Keratinocyte (primary cell): Measurements from ENCODE around the gene RNF144A. TPM values are rescaled to one million over a fixed set of nuclear protein-coding genes. Genes with fewer than 3 reads are reported as not detected.

Experiments
- DNase-seq: peaks from one replicate; pipeline ENCODE4 v3.0.0-alpha.2; 2011; ENCODE audit warnings: low read depth, missing footprints, low spot score
- FAIRE-seq: peaks from 2 replicates; lab custom pipeline; 2011; peaks lifted over from hg19 to GRCh38; lab: Jason Lieb, UNC
- H2AFZ ChIP-seq: 2 replicates; pipeline ENCODE4 v1.6.0; 2012; ENCODE audit warnings: low read length, control low read depth, inconsistent platforms; ENCODE audit not compliant: control insufficient read depth
- H3K27ac ChIP-seq: 2 replicates; pipeline ENCODE4 v1.5.1; 2011; ENCODE audit warnings: low read length; ENCODE audit not compliant: control insufficient read depth, insufficient read depth
- H3K27me3 ChIP-seq: 3 replicates; pipeline ENCODE4 v1.6.0; 2011; ENCODE audit warnings: low read length; ENCODE audit not compliant: control insufficient read depth, insufficient read depth; ENCODE audit errors: extremely low read depth
- H3K36me3 ChIP-seq, 2 experiments: 2 replicates in 1 of 2; 3 replicates in 1 of 2; pipeline ENCODE4 v1.5.1; 2011; ENCODE audit warnings: low read length in 2 of 2, mild to moderate bottlenecking in 1 of 2; ENCODE audit not compliant: control insufficient read depth in 2 of 2, insufficient read depth in 2 of 2; ENCODE audit errors: extremely low read depth in 1 of 2
- H3K4me1 ChIP-seq: 3 replicates; pipeline ENCODE4 v1.5.1; 2011; ENCODE audit warnings: low read length; ENCODE audit not compliant: control insufficient read depth, insufficient read depth; ENCODE audit errors: extremely low read depth
- H3K4me2 ChIP-seq: 3 replicates; pipeline ENCODE4 v1.6.0; 2011; ENCODE audit warnings: low read depth, low read length; ENCODE audit not compliant: control insufficient read depth, insufficient read depth; ENCODE audit errors: extremely low read depth
- H3K4me3 ChIP-seq, 3 experiments: fragments of 200-600 bp in 1 of 3; sonication (generic) in 1 of 3; 2 replicates in 2 of 3; 3 replicates in 1 of 3; pipeline ENCODE4 v1.5.1; 2011 to 2016; ENCODE audit warnings: low read length in 3 of 3, mild to moderate bottlenecking in 3 of 3, control low read depth in 2 of 3, inconsistent platforms in 1 of 3, low read depth in 1 of 3, mixed read lengths in 1 of 3, mixed run types in 1 of 3, moderate library complexity in 1 of 3; ENCODE audit not compliant: control insufficient read depth in 2 of 3, insufficient read depth in 2 of 3; ENCODE audit errors: extremely low read depth in 1 of 3
- H3K79me2 ChIP-seq: 2 replicates; pipeline ENCODE4 v1.6.0; 2012; ENCODE audit warnings: low read length; ENCODE audit not compliant: control insufficient read depth, insufficient read depth
- H3K9ac ChIP-seq: 3 replicates; pipeline ENCODE4 v1.6.0; 2011; ENCODE audit warnings: low read length; ENCODE audit not compliant: control insufficient read depth, insufficient read depth; ENCODE audit errors: extremely low read depth
- H3K9me1 ChIP-seq: 3 replicates; pipeline ENCODE4 v1.6.0; 2011; ENCODE audit warnings: low read length; ENCODE audit not compliant: control insufficient read depth, insufficient read depth; ENCODE audit errors: extremely low read depth
- H3K9me3 ChIP-seq: 2 replicates; pipeline ENCODE4 v1.5.1; 2012; ENCODE audit warnings: low read depth, low read length; ENCODE audit not compliant: control insufficient read depth
- H4K20me1 ChIP-seq: 3 replicates; pipeline ENCODE4 v1.6.0; 2011; ENCODE audit warnings: low read length; ENCODE audit not compliant: control insufficient read depth, insufficient read depth; ENCODE audit errors: extremely low read depth
- CTCF ChIP-seq, 3 experiments: IDR thresholded peaks in 1 of 3; conservative IDR thresholded peaks in 1 of 3; optimal IDR thresholded peaks in 1 of 3; 2 replicates in 2 of 3; 3 replicates in 1 of 3; pipeline versions ENCODE3 to v1.5.1; 2011; ENCODE audit warnings: low read length in 3 of 3, mild to moderate bottlenecking in 3 of 3, moderate library complexity in 2 of 3, control low read depth in 1 of 3, inconsistent platforms in 1 of 3; ENCODE audit not compliant: insufficient read depth in 2 of 3; ENCODE audit errors: extremely low read depth in 1 of 3
- EZH2 ChIP-seq: IDR thresholded peaks from one replicate; pipeline ENCODE4 v1.6.1; 2012; ENCODE audit warnings: inconsistent platforms, mild to moderate bottlenecking, low read length, moderate library complexity
- dilution Hi-C: fragments of 300-500 bp; cut with MboI; formaldehyde crosslinking; loops from one replicate; pipeline ENCODE4 v1.7.0; 2020; ENCODE audit warnings: low sequenced_read_pairs; ENCODE audit not compliant: extremely low pct_ligation_motif_present
- polyA plus RNA-seq, 5 experiments: library from polyadenylated mRNA; depleted of rRNA in 3 of 5; stranded (reverse) in 3 of 5; stranded (forward) in 1 of 5; unstranded in 1 of 5; fragments of >200 nt; gene quantifications; 1 replicate in 1 of 5; 2 replicates in 3 of 5; 3 replicates in 1 of 5; pipeline versions ENCODE4 v1.2.1 to v1.2.3, GENCODE V29; 2011 to 2012; ENCODE audit warnings: missing spikeins in 2 of 5, low read depth in 1 of 5, low replicate concordance in 1 of 5

The RNF144A gene
- polyA plus RNA-seq, 1 donor (not counting 4 experiments of a cell fraction or from before 2014, with no cell fraction given) = 1.4 TPM

GRCh38 chr2:7048762-7049294 lies 131.6 kb downstream of the RNF144A start:
- no peaks in the 10 kb centered on the region for H4K20me1 ChIP-seq
- no peak for TF ChIP-seq CTCF (optimal IDR thresholded peaks at IDR 0.05 in 1 of 3, IDR thresholded peaks at IDR 0.05 in 1 of 3, conservative IDR thresholded peaks at IDR 0.05 in 1 of 3; ENCODE audit: extremely low read depth in 1 of 3, insufficient read depth in 2 of 3, low read length in 3 of 3)
- TF ChIP-seq EZH2 = no peak
- H3K9me1 ChIP-seq = no peaks in the 10 kb centered on the region
- no peak overlapping the region for H3K27ac ChIP-seq
- FAIRE-seq = no peak
- no peak overlapping the region for H3K4me3 ChIP-seq
- dilution Hi-C loops = no loop called here
- no peak overlapping the region for H2AFZ ChIP-seq
- no peak overlapping the region for H3K9ac ChIP-seq
- no peaks in the 10 kb centered on the region for H3K79me2 ChIP-seq
- H3K4me2 ChIP-seq = no peak overlapping the region
- no peaks in the 10 kb centered on the region for H3K36me3 ChIP-seq
- no peaks in the 10 kb centered on the region for H3K4me1 ChIP-seq
- H3K27me3 ChIP-seq = no peaks in the 10 kb centered on the region
- no peak for DNase-seq
- no peaks in the 10 kb centered on the region for H3K9me3 ChIP-seq

GRCh38 chr2:7052404-7052803 lies 135.2 kb downstream of the RNF144A start:
- Histone ChIP-seq H3K27me3 (no peaks in the 10 kb centered on the region), H3K9ac (no peak overlapping the region), H3K4me1 (no peaks in the 10 kb centered on the region), H3K36me3 (no peaks in the 10 kb centered on the region), H3K9me3 (no peaks in the 10 kb centered on the region), H3K9me1 (no peaks in the 10 kb centered on the region), H3K79me2 (no peaks in the 10 kb centered on the region), H2AFZ (no peak overlapping the region), H3K4me3 (no peak overlapping the region), H3K4me2 (no peak overlapping the region), H3K27ac (no peak overlapping the region), H4K20me1 (no peaks in the 10 kb centered on the region)
- dilution Hi-C loops = no loop called here
- no peak for TF ChIP-seq EZH2
- no peak for TF ChIP-seq CTCF (optimal IDR thresholded peaks at IDR 0.05 in 1 of 3, IDR thresholded peaks at IDR 0.05 in 1 of 3, conservative IDR thresholded peaks at IDR 0.05 in 1 of 3; ENCODE audit: extremely low read depth in 1 of 3, insufficient read depth in 2 of 3, low read length in 3 of 3)
- FAIRE-seq = no peak
- DNase-seq = no peak
